TTC549 (cell line): ENCODE results near the gene POLR2A.

Experiments
- FAIRE-seq: peaks from 2 replicates; lab custom pipeline; 2012; peaks lifted over from hg19 to GRCh38; lab: Jason Lieb, UNC

Gene POLR2A

DNA sequence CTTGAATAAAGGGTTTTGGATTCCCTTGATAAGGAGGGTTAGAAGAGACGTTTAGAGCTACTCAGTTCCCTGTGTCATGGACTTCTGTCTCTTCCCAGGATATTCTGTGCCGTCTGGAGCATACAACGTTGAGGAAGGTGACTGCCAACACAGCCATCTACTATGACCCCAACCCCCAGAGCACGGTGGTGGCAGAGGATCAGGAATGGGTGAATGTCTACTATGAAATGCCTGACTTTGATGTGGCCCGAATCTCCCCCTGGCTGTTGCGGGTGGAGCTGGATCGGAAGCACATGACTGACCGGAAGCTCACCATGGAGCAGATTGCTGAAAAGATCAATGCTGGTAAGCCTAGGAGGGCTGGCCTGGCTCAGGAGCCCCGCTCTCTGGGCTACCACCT lies 24.7 kb downstream of the POLR2A start:
- FAIRE-seq, result no peak

DNA sequence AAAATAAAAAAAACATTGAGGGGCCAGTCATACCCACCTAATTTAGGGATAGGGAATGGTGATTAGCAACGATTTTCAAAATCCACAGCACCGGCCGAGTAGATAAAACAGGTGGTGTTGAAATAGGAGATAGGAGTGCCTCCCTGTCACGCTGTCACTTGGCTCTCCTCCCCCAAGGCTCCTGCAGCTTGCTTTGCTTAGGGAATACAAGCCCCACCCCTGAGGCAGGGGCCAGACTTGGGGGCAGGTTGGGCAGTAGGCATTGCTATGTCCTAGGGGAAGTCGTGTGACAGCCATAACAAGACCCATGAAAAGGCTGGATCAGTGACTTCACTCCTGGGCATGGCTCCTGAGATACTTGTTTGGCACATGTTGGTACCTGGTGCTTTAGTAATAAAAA lies 25.8 kb downstream of the POLR2A start:
- FAIRE-seq, result no peak

DNA sequence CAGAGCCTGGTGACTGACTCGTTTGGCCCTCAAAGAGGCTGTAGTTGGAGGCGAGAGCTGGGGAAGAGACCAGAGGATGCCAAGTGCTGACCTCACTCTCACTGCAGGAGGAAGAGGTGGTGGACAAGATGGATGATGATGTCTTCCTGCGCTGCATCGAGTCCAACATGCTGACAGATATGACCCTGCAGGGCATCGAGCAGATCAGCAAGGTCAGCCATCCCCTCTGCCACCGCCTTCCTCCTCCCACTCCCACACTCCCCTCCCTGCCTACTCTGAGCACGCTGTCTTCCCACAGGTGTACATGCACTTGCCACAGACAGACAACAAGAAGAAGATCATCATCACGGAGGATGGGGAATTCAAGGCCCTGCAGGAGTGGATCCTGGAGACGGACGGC lies 26.9 kb downstream of the POLR2A start:
- FAIRE-seq, result no peak

DNA sequence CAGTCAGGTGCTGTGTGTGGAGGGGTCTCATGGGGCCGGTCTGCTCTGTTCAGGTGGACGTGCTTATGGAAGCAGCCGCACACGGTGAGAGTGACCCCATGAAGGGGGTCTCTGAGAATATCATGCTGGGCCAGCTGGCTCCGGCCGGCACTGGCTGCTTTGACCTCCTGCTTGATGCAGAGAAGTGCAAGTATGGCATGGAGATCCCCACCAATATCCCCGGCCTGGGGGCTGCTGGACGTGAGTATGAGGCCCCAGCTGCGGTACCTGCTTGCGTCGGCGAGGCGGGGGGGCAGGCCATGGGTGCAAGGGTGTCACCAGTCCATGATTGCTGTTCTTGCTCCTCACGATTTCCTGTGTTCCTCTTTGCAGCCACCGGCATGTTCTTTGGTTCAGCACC lies 27.9 kb downstream of the POLR2A start:
- no peak for FAIRE-seq

DNA sequence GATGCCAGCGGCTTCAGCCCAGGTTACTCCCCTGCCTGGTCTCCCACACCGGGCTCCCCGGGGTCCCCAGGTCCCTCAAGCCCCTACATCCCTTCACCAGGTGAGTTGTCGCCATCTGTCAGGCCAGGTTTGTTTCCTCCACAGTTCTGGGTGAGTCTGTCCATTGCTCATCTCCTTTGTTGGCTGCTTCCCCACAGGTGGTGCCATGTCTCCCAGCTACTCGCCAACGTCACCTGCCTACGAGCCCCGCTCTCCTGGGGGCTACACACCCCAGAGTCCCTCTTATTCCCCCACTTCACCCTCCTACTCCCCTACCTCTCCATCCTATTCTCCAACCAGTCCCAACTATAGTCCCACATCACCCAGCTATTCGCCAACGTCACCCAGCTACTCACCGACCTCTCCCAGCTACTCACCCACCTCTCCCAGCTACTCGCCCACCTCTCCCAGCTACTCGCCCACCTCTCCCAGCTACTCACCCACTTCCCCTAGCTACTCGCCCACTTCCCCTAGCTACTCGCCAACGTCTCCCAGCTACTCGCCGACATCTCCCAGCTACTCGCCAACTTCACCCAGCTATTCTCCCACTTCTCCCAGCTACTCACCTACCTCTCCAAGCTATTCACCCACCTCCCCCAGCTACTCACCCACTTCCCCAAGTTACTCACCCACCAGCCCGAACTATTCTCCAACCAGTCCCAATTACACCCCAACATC lies 28.8 kb downstream of the POLR2A start:
- no peak for FAIRE-seq

DNA sequence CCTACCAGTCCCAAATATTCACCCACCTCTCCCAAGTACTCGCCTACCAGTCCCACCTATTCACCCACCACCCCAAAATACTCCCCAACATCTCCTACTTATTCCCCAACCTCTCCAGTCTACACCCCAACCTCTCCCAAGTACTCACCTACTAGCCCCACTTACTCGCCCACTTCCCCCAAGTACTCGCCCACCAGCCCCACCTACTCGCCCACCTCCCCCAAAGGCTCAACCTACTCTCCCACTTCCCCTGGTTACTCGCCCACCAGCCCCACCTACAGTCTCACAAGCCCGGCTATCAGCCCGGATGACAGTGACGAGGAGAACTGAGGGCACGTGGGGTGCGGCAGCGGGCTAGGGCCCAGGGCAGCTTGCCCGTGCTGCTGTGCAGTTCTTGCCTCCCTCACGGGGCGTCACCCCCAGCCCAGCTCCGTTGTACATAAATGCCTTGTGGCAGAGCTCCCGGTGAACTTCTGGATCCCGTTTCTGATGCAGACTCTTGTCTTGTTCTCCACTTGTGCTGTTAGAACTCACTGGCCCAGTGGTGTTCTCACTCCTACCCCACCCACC lies 29.8 kb downstream of the POLR2A start:
- no peak for FAIRE-seq

DNA sequence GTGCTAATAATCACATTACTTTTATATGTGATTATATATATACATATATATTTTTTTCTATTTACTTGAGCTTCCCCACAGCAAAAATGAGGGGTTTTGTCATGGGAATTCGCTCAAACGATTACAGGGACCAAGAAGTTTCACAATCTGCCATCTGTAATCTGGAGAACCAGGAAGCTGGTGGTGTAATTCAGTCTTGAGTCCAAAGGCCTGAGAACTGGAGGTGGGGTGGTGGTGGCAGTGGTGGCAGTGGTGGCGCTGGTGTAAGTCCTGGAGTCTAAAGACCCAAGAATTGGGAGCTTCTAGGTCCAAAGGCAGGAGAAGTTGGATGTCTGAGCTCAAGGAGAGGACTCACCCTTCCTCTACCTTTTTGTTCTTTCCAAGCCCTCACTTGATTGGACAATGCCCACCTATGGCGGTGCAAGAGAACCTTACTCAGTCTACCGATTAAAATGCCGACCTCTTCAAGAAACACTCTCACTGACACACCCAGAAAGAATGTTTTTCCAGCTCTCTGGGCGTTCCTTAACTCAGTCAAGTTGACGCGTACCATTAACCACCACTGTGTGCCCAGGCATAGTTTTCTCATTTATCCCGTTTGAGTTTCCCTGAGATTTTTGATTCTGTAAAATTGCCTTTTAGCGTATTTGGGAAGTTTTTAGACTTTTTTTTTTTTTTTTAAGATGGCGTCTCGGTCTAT lies 31.9 kb downstream of the POLR2A start:
- FAIRE-seq, result no peak

DNA sequence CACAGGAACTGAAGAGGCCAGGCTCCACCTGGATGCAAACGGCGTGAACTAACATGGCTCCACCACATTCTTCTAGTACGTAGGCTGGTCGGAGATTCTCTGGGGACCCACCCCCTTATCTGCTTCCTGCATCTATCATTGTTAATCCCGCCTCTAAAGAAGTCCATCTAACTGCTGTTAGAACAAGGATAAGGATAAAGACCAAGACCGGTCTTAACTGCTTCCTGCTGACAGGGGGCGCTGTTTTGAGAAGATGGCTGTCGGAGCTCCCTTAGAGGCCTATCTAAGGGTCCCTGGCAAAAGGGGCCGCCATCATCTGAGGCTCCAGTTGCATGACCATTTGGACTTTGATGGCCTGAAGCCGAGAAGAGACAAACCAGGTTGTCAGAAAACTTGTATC lies 38.9 kb downstream of the POLR2A start:
- no peak for FAIRE-seq

DNA sequence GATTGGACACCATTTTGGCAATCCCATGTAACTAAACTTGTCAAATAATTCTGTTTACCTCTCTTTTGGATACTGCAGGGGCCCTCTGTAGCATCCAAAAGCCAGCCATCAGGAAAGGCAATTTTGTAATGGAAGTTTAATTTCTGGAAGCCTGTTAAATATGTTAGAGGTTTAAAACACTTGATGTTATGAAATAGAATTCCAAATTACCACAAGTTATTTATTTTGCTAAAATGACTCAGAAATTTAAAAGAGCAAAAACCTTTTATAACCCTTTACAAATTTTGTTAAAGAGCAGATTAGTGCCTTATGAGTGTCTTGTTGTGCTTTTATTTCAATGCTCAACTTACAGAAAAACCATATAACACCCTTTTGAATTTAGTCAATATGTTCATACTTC lies 44.7 kb downstream of the POLR2A start:
- FAIRE-seq, result no peak

DNA sequence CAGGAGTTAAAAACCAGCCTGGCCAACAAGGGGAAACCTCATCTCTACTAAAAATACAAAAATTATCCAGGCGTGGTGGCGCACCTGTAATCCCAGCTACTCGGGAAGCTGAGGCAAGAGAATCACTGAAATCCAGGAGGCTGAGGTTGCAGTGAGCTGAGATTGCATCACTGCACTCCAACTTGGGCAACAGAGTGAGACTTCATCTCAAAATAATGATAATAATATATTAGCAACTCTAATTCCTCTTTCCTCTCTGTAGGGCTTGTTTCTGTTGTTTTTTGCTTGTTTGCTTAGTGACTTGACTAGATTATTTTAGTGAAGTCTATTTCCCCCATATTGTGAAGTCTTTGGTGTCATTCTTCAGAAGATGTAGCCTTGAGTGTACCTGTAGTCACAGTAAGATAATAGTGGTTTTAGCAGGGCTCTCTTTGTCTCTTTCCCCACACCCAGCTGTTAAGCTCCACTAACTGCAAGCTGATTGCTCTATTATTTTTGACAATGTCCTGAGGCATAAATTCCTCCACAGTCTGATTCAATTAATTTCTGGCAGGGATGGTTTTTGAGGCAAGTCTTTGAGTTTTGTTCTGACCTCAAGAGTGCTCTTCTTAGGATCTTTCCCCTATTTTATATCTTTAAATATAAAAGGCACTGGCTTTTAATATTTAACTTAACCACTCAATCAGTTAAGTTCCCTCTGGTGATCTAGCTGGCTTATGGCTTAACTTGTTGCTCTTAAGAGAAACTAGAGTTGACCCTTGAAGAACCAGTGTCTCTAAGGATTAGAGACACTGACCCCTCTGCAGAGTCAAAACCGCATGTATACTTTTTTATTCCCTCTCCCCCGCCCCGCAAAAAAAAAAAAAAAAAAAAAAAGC lies 46.1 kb downstream of the POLR2A start:
- FAIRE-seq, result no peak

DNA sequence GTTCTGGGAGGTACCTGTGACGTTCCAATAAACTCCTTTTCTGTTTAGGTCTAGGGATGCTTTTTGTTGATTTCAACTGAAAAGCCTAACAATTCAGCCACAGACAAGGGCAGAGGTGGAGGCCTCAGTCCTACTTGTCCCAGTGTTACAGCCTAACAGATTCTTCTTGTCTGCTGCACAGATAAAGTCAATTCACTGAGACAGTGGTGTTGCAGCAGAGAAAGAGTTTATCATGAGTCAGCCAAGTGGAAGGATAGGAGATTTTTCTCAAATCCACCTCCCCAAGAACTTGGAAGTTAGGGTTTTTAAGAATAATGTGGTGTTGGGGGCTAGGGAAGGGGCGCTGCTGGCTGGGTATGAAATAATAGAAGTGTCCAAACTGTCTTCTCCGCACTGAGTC lies 53.9 kb downstream of the POLR2A start:
- no peak for FAIRE-seq

DNA sequence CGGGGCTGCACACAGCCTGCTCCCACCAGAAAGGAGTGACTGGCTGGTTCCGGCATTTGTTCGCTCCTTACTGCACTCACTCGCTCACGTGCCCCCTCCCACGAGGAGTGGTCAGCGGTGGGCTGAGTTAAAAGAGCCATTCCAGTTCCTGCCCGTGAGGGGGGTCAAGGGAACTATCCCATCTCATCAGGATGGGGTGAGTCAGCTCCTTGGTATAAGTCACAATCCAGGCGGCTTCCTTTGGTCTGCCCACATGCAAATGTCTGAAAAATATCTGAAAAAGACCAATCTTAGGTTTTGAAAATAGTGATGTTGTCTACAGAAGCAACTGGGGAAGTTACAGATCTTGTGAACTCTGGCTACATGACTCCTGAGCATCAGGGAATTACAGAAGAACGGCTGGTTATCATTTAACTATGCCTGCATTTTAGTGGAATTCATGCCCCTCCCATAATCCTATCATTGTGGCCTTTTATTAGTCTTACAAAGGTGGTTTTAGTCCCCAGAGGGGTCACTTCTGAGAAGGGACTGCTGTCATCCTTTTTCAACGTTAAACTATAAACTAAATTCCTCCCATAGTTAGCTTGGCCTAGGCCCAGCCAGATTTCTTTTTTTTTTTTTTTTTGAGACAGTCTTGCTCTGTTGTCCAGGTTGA lies 54.9 kb downstream of the POLR2A start:
- FAIRE-seq, result no peak

DNA sequence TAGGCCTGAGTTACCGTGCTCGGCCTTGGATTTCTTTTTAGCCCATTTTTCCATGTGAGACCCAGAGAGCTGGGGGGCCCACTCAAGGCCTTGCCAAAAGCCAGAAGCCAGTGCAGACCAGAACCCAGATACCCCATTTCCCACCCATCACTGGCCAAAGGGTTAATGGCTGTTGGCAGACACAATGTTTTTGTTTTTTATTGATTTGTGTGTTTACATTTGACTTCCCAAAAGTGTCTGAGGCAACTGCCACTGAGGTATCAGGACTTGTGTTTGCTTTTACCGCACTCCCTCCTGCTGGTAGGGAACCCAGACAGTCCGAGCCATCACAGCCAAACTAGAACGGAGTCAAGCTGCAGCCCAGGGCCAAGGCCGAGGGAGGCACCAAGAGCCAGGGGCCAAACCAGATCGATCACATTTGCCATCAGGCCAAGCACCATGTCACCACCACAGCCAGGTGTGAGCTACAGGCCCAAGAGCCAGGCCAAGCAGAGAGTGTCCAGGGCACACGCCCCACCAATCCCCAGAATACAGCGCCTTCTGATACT lies 57.0 kb downstream of the POLR2A start:
- FAIRE-seq, result no peak

DNA sequence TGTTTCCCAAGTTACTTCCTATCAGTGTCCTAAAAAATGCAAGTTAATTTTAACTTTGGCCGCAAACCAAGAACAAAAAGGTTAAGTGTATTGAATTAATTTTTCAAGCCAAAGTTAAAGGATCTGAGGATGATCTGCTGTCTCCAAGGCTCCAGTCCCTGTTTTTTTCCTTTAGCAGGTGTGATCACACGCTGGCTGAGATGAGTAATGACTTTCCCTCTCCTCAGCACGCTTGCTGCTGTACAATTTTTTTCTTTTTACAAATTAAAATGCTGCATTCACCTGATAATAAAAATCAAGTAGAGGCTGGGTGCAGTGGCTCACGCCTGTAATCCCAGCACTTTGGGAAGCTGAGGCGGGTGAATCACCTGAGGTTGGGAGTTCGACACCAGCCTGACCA lies 60.7 kb downstream of the POLR2A start:
- no peak for FAIRE-seq

DNA sequence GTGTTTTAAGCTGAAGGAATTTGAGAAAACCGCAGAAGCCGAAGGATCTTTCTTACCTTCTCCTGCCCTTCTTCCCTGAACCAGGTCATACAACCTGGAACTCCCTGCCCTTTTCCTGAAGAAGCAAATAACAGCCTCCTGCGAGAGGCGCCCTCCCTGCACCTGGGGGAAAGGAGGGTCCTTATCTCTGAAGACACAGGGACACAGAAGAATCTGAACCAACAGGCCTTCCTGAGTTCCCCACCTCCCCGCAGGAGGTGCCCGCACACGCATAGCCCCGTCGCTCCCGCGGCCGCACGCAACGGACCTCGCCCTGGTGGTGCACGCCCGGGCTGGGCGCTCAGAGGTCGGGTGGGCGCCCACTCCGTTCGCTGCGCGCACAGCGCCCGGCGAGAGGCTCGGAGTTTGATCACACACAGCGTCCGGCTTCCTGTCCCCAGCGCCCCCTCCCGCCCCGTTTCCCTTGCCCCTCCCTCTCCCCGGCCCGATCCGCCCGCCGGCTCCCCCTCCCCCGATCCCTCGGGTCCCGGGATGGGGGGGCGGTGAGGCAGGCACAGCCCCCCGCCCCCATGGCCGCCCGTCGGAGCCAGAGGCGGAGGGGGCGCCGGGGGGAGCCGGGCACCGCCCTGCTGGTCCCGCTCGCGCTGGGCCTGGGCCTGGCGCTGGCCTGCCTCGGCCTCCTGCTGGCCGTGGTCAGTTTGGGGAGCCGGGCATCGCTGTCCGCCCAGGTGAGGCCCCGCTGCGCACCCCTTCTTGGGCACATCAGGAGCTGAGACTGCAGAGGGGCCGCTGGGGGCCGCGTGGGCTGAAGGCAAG lies 64.6 kb downstream of the POLR2A start, which contains the start of gene TNFSF12:
TNFSF12 (plus strand) TSS at position 474 of the 816 bp plus-strand sequence; CDS start at position 570, 96 bp downstream.
- FAIRE-seq, result no peak
